HG03135 (cell line): ENCODE results near the gene SLC8B1.

ENCODE experiments used
- ATAC-seq: cut with Tn5 transposase; IDR thresholded peaks from one replicate; pipeline ENCODE4 v1.9.1; 2021; ENCODE audit warnings: mild to moderate bottlenecking, moderate library complexity; ENCODE audit not compliant: unreplicated experiment

SLC8B1 gene

GRCh38 chr12:113325916-113326315, 9.0 kb downstream of the SLC8B1 start:
- ATAC-seq, result no peak

GRCh38 chr12:113322343-113322742, 12.6 kb downstream of the SLC8B1 start:
- ATAC-seq, result no peak

GRCh38 chr12:113320401-113320800, 14.5 kb downstream of the SLC8B1 start:
- ATAC-seq, result no peak

GRCh38 chr12:113318900-113319628, 15.8 kb downstream of the SLC8B1 start:
- ATAC-seq, result no peak

- no peak for ATAC-seq
These were observed 16.8 kb downstream of the SLC8B1 start for GRCh38 chr12:113318046-113318656.

GRCh38 chr12:113317122-113317521, 17.8 kb downstream of the SLC8B1 start:
- no peak for ATAC-seq

GRCh38 chr12:113316155-113316554, 18.8 kb downstream of the SLC8B1 start:
- ATAC-seq, result no peak

GRCh38 chr12:113315358-113315757, 19.6 kb downstream of the SLC8B1 start:
- ATAC-seq, result no peak

GRCh38 chr12:113314121-113314529, 20.8 kb downstream of the SLC8B1 start:
- no peak for ATAC-seq

GRCh38 chr12:113310489-113310888, 24.4 kb downstream of the SLC8B1 start:
- no peak for ATAC-seq

GRCh38 chr12:113306382-113306781, 28.5 kb downstream of the SLC8B1 start:
- ATAC-seq, result no peak

GRCh38 chr12:113305281-113305856, 29.5 kb downstream of the SLC8B1 start:
- no peak for ATAC-seq

- no peak for ATAC-seq
These were observed 31.8 kb downstream of the SLC8B1 start for GRCh38 chr12:113302886-113303640.

GRCh38 chr12:113302466-113302865, 32.4 kb downstream of the SLC8B1 start:
- no peak for ATAC-seq

- ATAC-seq, result no peak
These were observed 33.1 kb downstream of the SLC8B1 start for GRCh38 chr12:113301811-113302210.

- ATAC-seq, result no peak
These were observed 35.2 kb downstream of the SLC8B1 start for GRCh38 chr12:113299619-113300237.

GRCh38 chr12:113298861-113299545, 35.9 kb downstream of the SLC8B1 start:
- no peak for ATAC-seq

- no peak for ATAC-seq
These were observed 36.5 kb downstream of the SLC8B1 start for GRCh38 chr12:113298472-113298817.

- ATAC-seq, result no peak
These were observed 37.1 kb downstream of the SLC8B1 start for GRCh38 chr12:113297621-113298471.

GRCh38 chr12:113297214-113297587, 37.7 kb downstream of the SLC8B1 start:
- ATAC-seq, result no peak
